K562 (cell line): ENCODE results near the gene GBF1. TPM values are rescaled to one million over a fixed set of nuclear protein-coding genes. Genes with fewer than 3 reads are reported as not detected.

Experiments used
- ATAC-seq: fragments of 200-7000 bp; cut with Tn5 transposase; 3 replicates; pipeline ENCODE4 v1.9.1; 2020; ENCODE audit warnings: moderate library complexity
- BruUV-seq: library from RNA; stranded (reverse); fragments of 400-500 nt; replicated peaks from 2 replicates; lab custom pipeline; 2021; lab: Mats Ljungman, UMichigan
- CTCF ChIA-PET: fragments of 300-600 bp; formaldehyde crosslinking; extraction: SDS; loops from one replicate; lab custom pipeline; 2021; ENCODE audit warnings: low intra/inter-chr PET ratio; lab: Yijun Ruan, JAX
- POLR2A ChIA-PET: fragments of 300-600, 350-650 bp; sonication (Branson Sonifier 250); formaldehyde crosslinking; extraction: SDS; loops from one replicate; lab custom pipeline; 2021; ENCODE audit warnings: antibody characterized with exemption, inconsistent platforms; lab: Yijun Ruan, JAX
- DNase-seq, 4 experiments: peaks; one replicate each; pipeline versions ENCODE4 v3.0.0 to v3.0.0-alpha.2; 2011 to 2018; ENCODE audit warnings: low spot score in 3 of 4, mixed read lengths in 3 of 4; ENCODE audit errors: extremely low read depth in 1 of 4
- FAIRE-seq: peaks from 2 replicates; lab custom pipeline; 2011; peaks lifted over from hg19 to GRCh38; lab: Jason Lieb, UNC
- H2AFZ ChIP-seq: 2 replicates; pipeline ENCODE4 v1.6.0; 2011; ENCODE audit warnings: low read depth, low read length, control low read depth, inconsistent platforms
- H3K27ac ChIP-seq: fragments of 200-600 bp; 3 replicates; pipeline ENCODE4 v1.8.0; 2011; ENCODE audit warnings: low read depth, mild to moderate bottlenecking, control low read depth, inconsistent platforms, low read length, moderate library complexity, mixed read lengths; ENCODE audit errors: extremely low read depth
- H3K27me3 ChIP-seq, 2 experiments: fragments of 300-600 bp in 1 of 2; 2 replicates in 1 of 2; 3 replicates in 1 of 2; pipeline versions ENCODE4 v1.6.0 to v1.8.0; 2011; ENCODE audit warnings: inconsistent platforms in 2 of 2, low read length in 2 of 2, mild to moderate bottlenecking in 1 of 2, mixed read lengths in 1 of 2, moderate library complexity in 1 of 2; ENCODE audit not compliant: control insufficient read depth in 2 of 2, insufficient read depth in 2 of 2
- H3K36me3 ChIP-seq: fragments of 300-600 bp; 3 replicates; pipeline ENCODE4 v1.8.0; 2011; ENCODE audit warnings: mild to moderate bottlenecking, low read length, inconsistent platforms; ENCODE audit not compliant: control insufficient read depth, insufficient read depth
- H3K4me1 ChIP-seq, 2 experiments: fragments of 200-600 bp in 1 of 2; replicated peaks in 1 of 2; 2 replicates in 1 of 2; 3 replicates in 1 of 2; pipeline versions ENCODE4 v1.5.1 to v1.8.0; 2011; ENCODE audit warnings: inconsistent platforms in 2 of 2, low read length in 2 of 2, mild to moderate bottlenecking in 1 of 2, mixed read lengths in 1 of 2, moderate library complexity in 1 of 2; ENCODE audit not compliant: control insufficient read depth in 2 of 2, insufficient read depth in 2 of 2
- H3K4me2 ChIP-seq: 2 replicates; pipeline ENCODE4 v1.6.1; 2011; ENCODE audit warnings: low read length, control low read depth, inconsistent platforms, mixed read lengths; ENCODE audit not compliant: insufficient read depth
- H3K4me3 ChIP-seq: fragments of 200-600 bp; sonication (generic), shearing (Covaris generic); 2 replicates; pipeline ENCODE4 v1.5.1; 2016; ENCODE audit warnings: control low read depth, inconsistent platforms
- H3K79me2 ChIP-seq: fragments of 200-600 bp; 3 replicates; pipeline ENCODE4 v1.8.0; 2011; ENCODE audit warnings: low read length, inconsistent platforms; ENCODE audit not compliant: control insufficient read depth, insufficient read depth
- H3K9ac ChIP-seq, 2 experiments: 2 replicates each; pipeline versions ENCODE4 v1.6.0 to v1.6.1; 2011; ENCODE audit warnings: low read depth in 2 of 2, low read length in 2 of 2, control low read depth in 1 of 2, inconsistent platforms in 1 of 2, mild to moderate bottlenecking in 1 of 2, mixed read lengths in 1 of 2; ENCODE audit not compliant: insufficient read depth in 1 of 2
- H3K9me1 ChIP-seq: one replicate; pipeline ENCODE4 v1.6.0; 2011; ENCODE audit warnings: inconsistent platforms, mild to moderate bottlenecking, low read length, moderate library complexity; ENCODE audit not compliant: control insufficient read depth, insufficient read depth
- H3K9me3 ChIP-seq: replicated peaks from 2 replicates; pipeline ENCODE4 v1.5.1; 2011; ENCODE audit warnings: low read depth, low read length, inconsistent platforms; ENCODE audit not compliant: control insufficient read depth, insufficient read depth
- H4K20me1 ChIP-seq: replicated peaks from 2 replicates; pipeline ENCODE4 v1.6.1; 2011; ENCODE audit warnings: low read length, inconsistent platforms, mixed read lengths; ENCODE audit not compliant: control insufficient read depth, insufficient read depth
- EHMT2 ChIP-seq: fragments of 450-650 bp; IDR thresholded peaks from 2 replicates; pipeline ENCODE4 v1.6.1; 2018; ENCODE audit warnings: antibody characterized with exemption
- MEF2D ChIP-seq: conservative IDR thresholded peaks from 2 replicates; pipeline ENCODE4 v1.6.1; 2016; ENCODE audit warnings: low read depth, missing genetic modification characterization, missing compliant biosample characterization
- NR1H2 ChIP-seq: sonication (generic); formaldehyde crosslinking; IDR thresholded peaks from 2 replicates; pipeline ENCODE4 v1.4.0; 2020; ENCODE audit warnings: mild to moderate bottlenecking, missing genetic modification reagents
- NR2C1 ChIP-seq, 2 experiments: fragments of 450-650 bp; IDR thresholded peaks; 2 replicates each; pipeline ENCODE4 v1.6.1; 2017; ENCODE audit warnings: mild to moderate bottlenecking in 2 of 2, antibody characterized with exemption in 1 of 2, inconsistent platforms in 1 of 2, missing compliant biosample characterization in 1 of 2, missing genetic modification characterization in 1 of 2
- NR4A1 ChIP-seq, 2 experiments: fragments of 250-450 bp in 1 of 2; fragments of 450-650 bp in 1 of 2; sonication (Bioruptor Pico) in 1 of 2; IDR thresholded peaks; 2 replicates each; pipeline versions ENCODE4 v1.4.0 to v1.6.1; 2016 to 2020; ENCODE audit warnings: mild to moderate bottlenecking in 2 of 2, missing compliant biosample characterization in 1 of 2, missing genetic modification characterization in 1 of 2, moderate library complexity in 1 of 2
- PHB2 ChIP-seq: fragments of 450-650 bp; IDR thresholded peaks from 2 replicates; pipeline ENCODE4 v1.6.1; 2017; ENCODE audit warnings: low read depth
- RBM14 ChIP-seq: fragments of 200-400 bp; formaldehyde crosslinking; IDR thresholded peaks from 2 replicates; pipeline ENCODE4 v1.6.1; 2018; ENCODE audit warnings: low read depth, mild to moderate bottlenecking, low read length, moderate library complexity, borderline replicate concordance; ENCODE audit not compliant: insufficient read depth
- SUPT5H ChIP-seq: fragments of 450-650 bp; IDR thresholded peaks from 2 replicates; pipeline ENCODE4 v1.6.1; 2016
- U2AF2 ChIP-seq: fragments of 200-400 bp; formaldehyde crosslinking; optimal IDR thresholded peaks from 2 replicates; pipeline ENCODE3; 2017; ENCODE audit warnings: low read depth, mild to moderate bottlenecking, low read length
- XRCC3 ChIP-seq: fragments of 450-650 bp; IDR thresholded peaks from 2 replicates; pipeline ENCODE4 v1.6.1; 2017; ENCODE audit warnings: mild to moderate bottlenecking, moderate library complexity
- ZNF324 ChIP-seq: fragments of 250-450 bp; sonication (Bioruptor Pico); IDR thresholded peaks from 2 replicates; pipeline ENCODE4 v1.4.0; 2020; ENCODE audit warnings: mild to moderate bottlenecking
- ZNF398 ChIP-seq: fragments of 250-450 bp; sonication (Bioruptor Pico); IDR thresholded peaks from 2 replicates; pipeline ENCODE4 v1.8.0; 2021; ENCODE audit warnings: moderate library complexity, mild to moderate bottlenecking, inconsistent platforms
- ZNF444 ChIP-seq: fragments of 250-450 bp; sonication (Bioruptor Pico); IDR thresholded peaks from 2 replicates; pipeline ENCODE4 v1.4.0; 2020; ENCODE audit warnings: mild to moderate bottlenecking, moderate library complexity
- ZNF511 ChIP-seq: sonication (generic); formaldehyde crosslinking; IDR thresholded peaks from 2 replicates; pipeline ENCODE4 v1.8.0; 2022; ENCODE audit warnings: mild to moderate bottlenecking, missing genetic modification reagents
- ZNF583 ChIP-seq: fragments of 250-450 bp; sonication (Bioruptor Pico); IDR thresholded peaks from 2 replicates; pipeline ENCODE4 v1.4.0; 2020
- ZNF77 ChIP-seq: fragments of 250-450 bp; sonication (Bioruptor Pico); IDR thresholded peaks from 2 replicates; pipeline ENCODE4 v1.5.0; 2020
- WGBS: fragments of 100-300 bp; shearing (Covaris generic); methylation state at CpG from one replicate; pipeline ENCODE4 v1.1.6; 2016; ENCODE audit warnings: low coverage, mixed read lengths; ENCODE audit not compliant: insufficient coverage; ENCODE audit errors: missing lambda C conversion rate; 5-methylcytosine and 5-hydroxymethylcytosine counted together
- in situ Hi-C: fragments of 300-500 bp; cut with MboI; formaldehyde crosslinking; loops from 4 replicates; pipeline ENCODE4 v1.15.0; 2018; ENCODE audit warnings: inconsistent platforms, mixed read lengths
- intact Hi-C: fragments of 100-400 bp; cut with micrococcal nuclease; formaldehyde crosslinking; loops from 2 replicates; pipeline ENCODE4 v1.14.2; 2022
- polyA plus RNA-seq, 8 experiments: library from polyadenylated mRNA; depleted of rRNA in 4 of 8; stranded (reverse) in 5 of 8; unstranded in 3 of 8; fragments of >200 nt; fragmentation: Nextera tagmentation in 2 of 8; fragmentation: Illumina TruSeq in 1 of 8; extraction: Ambion mirVana in 2 of 8; extraction: Trizol in 1 of 8; gene quantifications; 2 replicates each; pipeline versions ENCODE4 v1.2.1 to v1.2.3, GENCODE V29; 2011 to 2014; ENCODE audit warnings: inconsistent platforms in 1 of 8, missing spikeins in 1 of 8
- total RNA-seq, 7 experiments: library from RNA; depleted of rRNA in 6 of 7; stranded (reverse); fragments of >200 nt in 6 of 7; fragmentation: Illumina TruSeq in 2 of 7; extraction: Trizol in 2 of 7; gene quantifications; 2 replicates each; pipeline versions ENCODE4 v1.2.1 to v1.2.3, GENCODE V29; 2011 to 2021; ENCODE audit warnings: low replicate concordance in 1 of 7

GBF1 gene
- total and polyA plus RNA-seq, 9 of the 15 experiments (the other 6 are each of a cell fraction or from before 2014, with no cell fraction given) = 0.69 to 28.0 (median 10.3) TPM

- Histone ChIP-seq H4K20me1 (no peaks in the 10 kb centered on the region), H3K36me3 (peaks cover 16% of the 10 kb centered on the region; the same call in 1 of the 3 replicates), H3K4me1 (peaks cover 14 to 54% of the 10 kb centered on the region in 2 experiments; a peak in 4 of 5 replicates), H3K9ac (peak overlapping the region; percentile 65 to 90; a peak in 3 of 4 replicates), H3K4me2 (peak overlapping the region; percentile 11), H3K79me2 (peaks cover 7% of the 10 kb centered on the region; the same call in 1 of the 3 replicates), H3K27ac (no peak overlapping the region), H3K27me3 (no peaks in the 10 kb centered on the region), H3K9me3 (no peaks in the 10 kb centered on the region), H3K4me3 (no peak overlapping the region), H3K9me1 (no peaks in the 10 kb centered on the region), H2AFZ (no peak overlapping the region)
- BruUV-seq = no TSS peak
- no peak for FAIRE-seq
- in situ Hi-C loops (loop anchor here (25.0 kb wide), 1 partner anchor 191 kb away; no protein-coding TSS in a partner anchor), intact Hi-C loops (loop anchor here (5.0 kb wide), 1 partner anchor 229 kb away; no protein-coding TSS in a partner anchor)
- ChIA-PET POLR2A (interaction anchor here (0.7 to 1.3 kb wide), 2 partner anchors 11 to 232 kb away, joined by 3 read pairs; no protein-coding TSS in a partner anchor), CTCF (interaction anchor here (0.7 kb wide), 1 partner anchor 13 kb away, joined by 4 read pairs; no protein-coding TSS in a partner anchor)
- TF ChIP-seq NR4A1 (CRISPR knock-in tag; IDR thresholded peaks at IDR 0.05) (no peak), NR4A1 (tag; IDR thresholded peaks at IDR 0.05) (no peak), ZNF511 (no peak), MEF2D (tag) (no peak), EHMT2 (no peak), NR1H2 (CRISPR knock-in tag) (no peak), ZNF324 (CRISPR knock-in tag) (no peak), RBM14 (no peak), ZNF583 (CRISPR knock-in tag) (no peak), U2AF2 (no peak), NR2C1 (IDR thresholded peaks at IDR 0.05) (no peak), NR2C1 (tag; IDR thresholded peaks at IDR 0.05) (no peak), XRCC3 (no peak), ZNF444 (no peak), SUPT5H (no peak), ZNF77 (CRISPR knock-in tag) (no peak), PHB2 (no peak), ZNF398 (no peak)
- ATAC-seq = no peak
- WGBS = 85% methylated on average over 12 of the region's 12 CpGs
- no peak for DNase-seq
Measured at GRCh38 chr10:102396730-102397151, 151.4 kb downstream of the GBF1 start.
